HEK293 (cell line): ENCODE data around the gene EXD3.
A peak's percentile ranks its signal among the peaks of the same experiment; 100 is the strongest.

ENCODE experiments used
- AEBP2 ChIP-seq: fragments of 450-650 bp; formaldehyde crosslinking; IDR thresholded peaks from 2 replicates; pipeline ENCODE4 v1.5.1; 2016; ENCODE audit warnings: missing biosample characterization, missing genetic modification characterization, borderline replicate concordance
- EGR2 ChIP-seq: fragments of 450-650 bp; formaldehyde crosslinking; IDR thresholded peaks from 2 replicates; pipeline ENCODE4 v1.5.1; 2016; ENCODE audit warnings: low read depth, missing biosample characterization, missing genetic modification characterization
- GFI1B ChIP-seq: fragments of 450-650 bp; formaldehyde crosslinking; IDR thresholded peaks from 2 replicates; pipeline ENCODE4 v1.5.1; 2016; ENCODE audit warnings: missing biosample characterization, missing genetic modification characterization
- GLI4 ChIP-seq: fragments of 450-650 bp; formaldehyde crosslinking; IDR thresholded peaks from 2 replicates; pipeline ENCODE4 v1.5.1; 2016; ENCODE audit warnings: missing biosample characterization, missing genetic modification characterization
- IKZF3 ChIP-seq: fragments of 450-650 bp; IDR thresholded peaks from 2 replicates; pipeline ENCODE4 v1.5.0; 2018; ENCODE audit warnings: missing biosample characterization, mild to moderate bottlenecking, missing genetic modification characterization, moderate library complexity
- KLF1 ChIP-seq: fragments of 450-650 bp; formaldehyde crosslinking; IDR thresholded peaks from 2 replicates; pipeline ENCODE4 v1.5.1; 2016; ENCODE audit warnings: missing biosample characterization, missing genetic modification characterization
- KLF8 ChIP-seq: fragments of 450-650 bp; formaldehyde crosslinking; IDR thresholded peaks from 2 replicates; pipeline ENCODE4 v1.5.1; 2016; ENCODE audit warnings: missing biosample characterization, missing genetic modification characterization
- SP3 ChIP-seq: fragments of 450-650 bp; formaldehyde crosslinking; IDR thresholded peaks from 2 replicates; pipeline ENCODE4 v1.5.1; 2016; ENCODE audit warnings: missing biosample characterization, missing genetic modification characterization
- SP7 ChIP-seq: fragments of 450-650 bp; formaldehyde crosslinking; IDR thresholded peaks from 2 replicates; pipeline ENCODE4 v1.5.1; 2016; ENCODE audit warnings: missing biosample characterization, missing genetic modification characterization
- ZBTB7A ChIP-seq: fragments of 450-650 bp; formaldehyde crosslinking; IDR thresholded peaks from 2 replicates; pipeline ENCODE4 v1.5.1; 2016; ENCODE audit warnings: low read depth, missing biosample characterization, missing genetic modification characterization
- ZEB2 ChIP-seq: fragments of 450-650 bp; formaldehyde crosslinking; IDR thresholded peaks from 2 replicates; pipeline ENCODE4 v1.5.1; 2016; ENCODE audit warnings: missing biosample characterization, missing genetic modification characterization
- ZFP41 ChIP-seq: fragments of 450-650 bp; formaldehyde crosslinking; IDR thresholded peaks from 2 replicates; pipeline ENCODE4 v1.5.1; 2016; ENCODE audit warnings: missing biosample characterization, missing genetic modification characterization, borderline replicate concordance
- ZNF18 ChIP-seq: fragments of 450-650 bp; formaldehyde crosslinking; IDR thresholded peaks from 2 replicates; pipeline ENCODE4 v1.5.1; 2016; ENCODE audit warnings: missing biosample characterization, missing genetic modification characterization
- ZNF211 ChIP-seq: fragments of 450-650 bp; formaldehyde crosslinking; IDR thresholded peaks from 2 replicates; pipeline ENCODE4 v1.5.1; 2016; ENCODE audit warnings: low read depth, missing biosample characterization, missing genetic modification characterization
- ZNF221 ChIP-seq: fragments of 450-650 bp; formaldehyde crosslinking; IDR thresholded peaks from 2 replicates; pipeline ENCODE4 v1.5.1; 2017; ENCODE audit warnings: missing biosample characterization, missing genetic modification characterization, borderline replicate concordance
- ZNF239 ChIP-seq: fragments of 450-650 bp; formaldehyde crosslinking; IDR thresholded peaks from 2 replicates; pipeline ENCODE4 v1.5.1; 2016; ENCODE audit warnings: missing biosample characterization, missing genetic modification characterization
- ZNF292 ChIP-seq: fragments of 450-650 bp; formaldehyde crosslinking; IDR thresholded peaks from 2 replicates; pipeline ENCODE4 v1.5.1; 2016; ENCODE audit warnings: low read depth, missing biosample characterization, missing genetic modification characterization, borderline replicate concordance
- ZNF302 ChIP-seq: fragments of 450-650 bp; formaldehyde crosslinking; IDR thresholded peaks from 2 replicates; pipeline ENCODE4 v1.5.1; 2016; ENCODE audit warnings: missing biosample characterization, missing genetic modification characterization, low read depth
- ZNF394 ChIP-seq: fragments of 450-650 bp; formaldehyde crosslinking; IDR thresholded peaks from 2 replicates; pipeline ENCODE4 v1.5.1; 2016; ENCODE audit warnings: missing biosample characterization, missing genetic modification characterization, mild to moderate bottlenecking, moderate library complexity, borderline replicate concordance
- ZNF571 ChIP-seq: fragments of 450-650 bp; formaldehyde crosslinking; IDR thresholded peaks from 2 replicates; pipeline ENCODE4 v1.5.0; 2017; ENCODE audit warnings: missing biosample characterization, missing genetic modification characterization
- ZNF580 ChIP-seq: fragments of 450-650 bp; formaldehyde crosslinking; IDR thresholded peaks from 2 replicates; pipeline ENCODE4 v1.5.1; 2016; ENCODE audit warnings: missing biosample characterization, missing genetic modification characterization
- ZNF596 ChIP-seq: fragments of 450-650 bp; IDR thresholded peaks from 2 replicates; pipeline ENCODE4 v1.5.0; 2018; ENCODE audit warnings: missing biosample characterization, mild to moderate bottlenecking, missing genetic modification characterization, moderate library complexity
- ZNF600 ChIP-seq: fragments of 450-650 bp; formaldehyde crosslinking; IDR thresholded peaks from 2 replicates; pipeline ENCODE4 v1.5.1; 2016; ENCODE audit warnings: missing biosample characterization, missing genetic modification characterization
- ZNF670 ChIP-seq: fragments of 450-650 bp; formaldehyde crosslinking; IDR thresholded peaks from 2 replicates; pipeline ENCODE4 v1.5.1; 2016; ENCODE audit warnings: missing biosample characterization, missing genetic modification characterization, low read depth
- TF ChIP-seq, protein P1 (sequence below): fragments of 450-650 bp; formaldehyde crosslinking; IDR thresholded peaks from 2 replicates; pipeline ENCODE4 v1.5.1; 2017; ENCODE audit warnings: missing biosample characterization, missing genetic modification characterization
- TF ChIP-seq, protein P2 (sequence below): fragments of 450-650 bp; formaldehyde crosslinking; IDR thresholded peaks from 2 replicates; pipeline ENCODE4 v1.5.1; 2016; ENCODE audit warnings: missing biosample characterization, missing genetic modification characterization
- TF ChIP-seq, protein P3 (sequence below): fragments of 450-650 bp; formaldehyde crosslinking; IDR thresholded peaks from 2 replicates; pipeline ENCODE4 v1.5.1; 2016; ENCODE audit warnings: missing biosample characterization, missing genetic modification characterization
- TF ChIP-seq, protein P4 (sequence below): fragments of 450-650 bp; formaldehyde crosslinking; IDR thresholded peaks from 2 replicates; pipeline ENCODE4 v1.5.1; 2016; ENCODE audit warnings: missing biosample characterization, missing genetic modification characterization
- TF ChIP-seq, protein P5 (sequence below): fragments of 450-650 bp; formaldehyde crosslinking; IDR thresholded peaks from 2 replicates; pipeline ENCODE4 v1.5.0; 2017; ENCODE audit warnings: missing biosample characterization, missing genetic modification characterization, borderline replicate concordance

The EXD3 gene

DNA sequence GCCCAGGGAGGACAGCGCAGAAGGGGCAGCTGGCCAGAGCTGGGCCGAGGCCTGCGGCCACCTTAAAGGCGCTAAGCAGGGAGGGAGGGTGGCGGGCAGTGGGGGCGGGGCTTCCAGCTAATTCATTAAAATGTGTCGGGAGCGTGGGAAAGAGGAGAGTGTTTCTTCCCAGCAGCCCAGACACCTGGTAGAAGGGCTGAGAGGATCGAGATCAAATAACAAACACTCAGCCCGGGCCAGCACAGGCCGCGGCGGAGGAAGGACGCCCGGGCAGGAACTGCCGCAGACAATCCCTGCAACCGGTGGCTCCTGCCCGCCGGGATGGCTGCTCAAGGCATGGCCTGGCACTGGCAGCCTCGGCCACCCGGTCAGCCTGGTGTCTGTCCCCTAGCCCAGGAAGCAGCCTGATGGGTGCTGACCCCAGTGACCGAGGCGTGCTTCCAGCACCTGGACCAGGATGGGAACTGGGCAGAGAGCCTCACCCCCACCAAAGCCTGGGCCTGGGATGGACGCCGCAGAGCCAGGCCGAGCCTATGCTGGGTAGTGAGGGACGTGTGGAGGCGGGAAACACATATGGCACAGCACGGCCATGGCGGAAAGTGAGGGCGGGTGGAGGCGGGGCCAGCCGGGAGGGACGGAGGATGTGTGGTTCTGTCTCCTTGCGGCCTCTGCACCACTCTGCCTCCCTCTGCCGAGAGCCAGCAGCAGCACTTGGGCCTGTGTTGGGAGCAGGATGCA lies 117.7 kb downstream of the EXD3 start (continued):
- TF ChIP-seq ZNF18: no peak
- TF ChIP-seq ZNF211 (tag by site-specific recombination): no peak
- TF ChIP-seq ZNF302 (tag by site-specific recombination): no peak
- no peak for TF ChIP-seq ZEB2 (tag by site-specific recombination)
- no peak for TF ChIP-seq ZNF596 (tag by site-specific recombination)
- no peak for TF ChIP-seq AEBP2 (tag by site-specific recombination)
- TF ChIP-seq ZNF221 (tag by site-specific recombination): no peak
- no peak for TF ChIP-seq ZNF580 (tag by site-specific recombination)
- TF ChIP-seq KLF1 (tag by site-specific recombination): no peak
- no peak for TF ChIP-seq GLI4 (tag by site-specific recombination)
- TF ChIP-seq, protein P1, sequence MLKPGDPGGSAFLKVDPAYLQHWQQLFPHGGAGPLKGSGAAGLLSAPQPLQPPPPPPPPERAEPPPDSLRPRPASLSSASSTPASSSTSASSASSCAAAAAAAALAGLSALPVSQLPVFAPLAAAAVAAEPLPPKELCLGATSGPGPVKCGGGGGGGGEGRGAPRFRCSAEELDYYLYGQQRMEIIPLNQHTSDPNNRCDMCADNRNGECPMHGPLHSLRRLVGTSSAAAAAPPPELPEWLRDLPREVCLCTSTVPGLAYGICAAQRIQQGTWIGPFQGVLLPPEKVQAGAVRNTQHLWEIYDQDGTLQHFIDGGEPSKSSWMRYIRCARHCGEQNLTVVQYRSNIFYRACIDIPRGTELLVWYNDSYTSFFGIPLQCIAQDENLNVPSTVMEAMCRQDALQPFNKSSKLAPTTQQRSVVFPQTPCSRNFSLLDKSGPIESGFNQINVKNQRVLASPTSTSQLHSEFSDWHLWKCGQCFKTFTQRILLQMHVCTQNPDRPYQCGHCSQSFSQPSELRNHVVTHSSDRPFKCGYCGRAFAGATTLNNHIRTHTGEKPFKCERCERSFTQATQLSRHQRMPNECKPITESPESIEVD (tag by site-specific recombination): no peak
- TF ChIP-seq ZNF292: no peak
- TF ChIP-seq IKZF3: no peak
- TF ChIP-seq GFI1B: no peak
- TF ChIP-seq ZNF670 (tag by site-specific recombination): no peak
- TF ChIP-seq ZNF571: no peak
- TF ChIP-seq, protein P2, sequence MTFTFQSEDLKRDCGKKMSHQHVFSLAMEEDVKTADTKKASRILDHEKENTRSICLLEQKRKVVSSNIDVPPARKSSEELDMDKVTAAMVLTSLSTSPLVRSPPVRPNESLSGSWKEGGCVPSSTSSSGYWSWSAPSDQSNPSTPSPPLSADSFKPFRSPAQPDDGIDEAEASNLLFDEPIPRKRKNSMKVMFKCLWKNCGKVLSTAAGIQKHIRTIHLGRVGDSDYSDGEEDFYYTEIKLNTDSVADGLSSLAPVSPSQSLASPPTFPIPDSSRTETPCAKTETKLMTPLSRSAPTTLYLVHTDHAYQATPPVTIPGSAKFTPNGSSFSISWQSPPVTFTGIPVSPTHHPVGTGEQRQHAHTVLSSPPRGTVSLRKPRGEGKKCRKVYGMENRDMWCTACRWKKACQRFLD: no peak
- no peak for TF ChIP-seq SP7
- TF ChIP-seq ZNF600 (tag by site-specific recombination): peak; percentile 55; the same call in 1 of the 2 replicates
- TF ChIP-seq ZNF239 (tag by site-specific recombination): no peak
- TF ChIP-seq, protein P3, sequence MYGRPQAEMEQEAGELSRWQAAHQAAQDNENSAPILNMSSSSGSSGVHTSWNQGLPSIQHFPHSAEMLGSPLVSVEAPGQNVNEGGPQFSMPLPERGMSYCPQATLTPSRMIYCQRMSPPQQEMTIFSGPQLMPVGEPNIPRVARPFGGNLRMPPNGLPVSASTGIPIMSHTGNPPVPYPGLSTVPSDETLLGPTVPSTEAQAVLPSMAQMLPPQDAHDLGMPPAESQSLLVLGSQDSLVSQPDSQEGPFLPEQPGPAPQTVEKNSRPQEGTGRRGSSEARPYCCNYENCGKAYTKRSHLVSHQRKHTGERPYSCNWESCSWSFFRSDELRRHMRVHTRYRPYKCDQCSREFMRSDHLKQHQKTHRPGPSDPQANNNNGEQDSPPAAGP (tag by site-specific recombination): no peak
- no peak for TF ChIP-seq ZNF394
- TF ChIP-seq, protein P4, sequence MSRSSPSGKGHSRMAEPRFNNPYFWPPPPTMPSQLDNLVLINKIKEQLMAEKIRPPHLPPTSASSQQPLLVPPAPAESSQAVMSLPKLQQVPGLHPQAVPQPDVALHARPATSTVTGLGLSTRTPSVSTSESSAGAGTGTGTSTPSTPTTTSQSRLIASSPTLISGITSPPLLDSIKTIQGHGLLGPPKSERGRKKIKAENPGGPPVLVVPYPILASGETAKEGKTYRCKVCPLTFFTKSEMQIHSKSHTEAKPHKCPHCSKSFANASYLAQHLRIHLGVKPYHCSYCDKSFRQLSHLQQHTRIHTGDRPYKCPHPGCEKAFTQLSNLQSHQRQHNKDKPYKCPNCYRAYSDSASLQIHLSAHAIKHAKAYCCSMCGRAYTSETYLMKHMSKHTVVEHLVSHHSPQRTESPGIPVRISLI (tag by site-specific recombination): no peak
- no peak for TF ChIP-seq ZFP41
- TF ChIP-seq EGR2 (tag by site-specific recombination): peak; percentile 81
- TF ChIP-seq KLF8 (tag by site-specific recombination): peak; percentile 22; the same call in 1 of the 2 replicates
- no peak for TF ChIP-seq SP3 (tag by site-specific recombination)
- TF ChIP-seq, protein P5, sequence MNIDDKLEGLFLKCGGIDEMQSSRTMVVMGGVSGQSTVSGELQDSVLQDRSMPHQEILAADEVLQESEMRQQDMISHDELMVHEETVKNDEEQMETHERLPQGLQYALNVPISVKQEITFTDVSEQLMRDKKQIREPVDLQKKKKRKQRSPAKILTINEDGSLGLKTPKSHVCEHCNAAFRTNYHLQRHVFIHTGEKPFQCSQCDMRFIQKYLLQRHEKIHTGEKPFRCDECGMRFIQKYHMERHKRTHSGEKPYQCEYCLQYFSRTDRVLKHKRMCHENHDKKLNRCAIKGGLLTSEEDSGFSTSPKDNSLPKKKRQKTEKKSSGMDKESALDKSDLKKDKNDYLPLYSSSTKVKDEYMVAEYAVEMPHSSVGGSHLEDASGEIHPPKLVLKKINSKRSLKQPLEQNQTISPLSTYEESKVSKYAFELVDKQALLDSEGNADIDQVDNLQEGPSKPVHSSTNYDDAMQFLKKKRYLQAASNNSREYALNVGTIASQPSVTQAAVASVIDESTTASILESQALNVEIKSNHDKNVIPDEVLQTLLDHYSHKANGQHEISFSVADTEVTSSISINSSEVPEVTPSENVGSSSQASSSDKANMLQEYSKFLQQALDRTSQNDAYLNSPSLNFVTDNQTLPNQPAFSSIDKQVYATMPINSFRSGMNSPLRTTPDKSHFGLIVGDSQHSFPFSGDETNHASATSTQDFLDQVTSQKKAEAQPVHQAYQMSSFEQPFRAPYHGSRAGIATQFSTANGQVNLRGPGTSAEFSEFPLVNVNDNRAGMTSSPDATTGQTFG (tag by site-specific recombination): no peak
- TF ChIP-seq ZBTB7A (tag by site-specific recombination): 0 out of 2 replicates have a peak, but pooled peaks have one; percentile 18
